OCI-LY1 (cell line): ENCODE measurements around the gene ADAMTS12.

ENCODE experiments used
- CTCF ChIP-seq: fragments of 200-600 bp; sonication (generic), shearing (Covaris generic); IDR thresholded peaks from 2 replicates; pipeline ENCODE4 v1.5.1; 2017; ENCODE audit warnings: mild to moderate bottlenecking, antibody characterized with exemption, low read length, moderate library complexity, mixed read lengths
- EZH2 ChIP-seq: fragments of 200-600 bp; sonication (generic), shearing (Covaris generic); IDR thresholded peaks from 2 replicates; pipeline ENCODE4 v1.8.0; 2017; ENCODE audit warnings: borderline replicate concordance, mixed run types, mild to moderate bottlenecking, antibody characterized with exemption, low read length, moderate library complexity, mixed read lengths

GRCh38 chr5:33684496-33685159 is 207.2 kb downstream of the ADAMTS12 start:
- TF ChIP-seq CTCF (no peak), EZH2 (no peak)
